ENCODE results near the gene DNMT3B. TPM values are rescaled to one million over a fixed set of nuclear protein-coding genes. Genes with fewer than 3 reads are reported as not detected.

The DNMT3B gene
- total RNA-seq, 4 donors from 2014 or later, result 0.47 to 2.3 (median 0.81) TPM; not detected in 1

DNA sequence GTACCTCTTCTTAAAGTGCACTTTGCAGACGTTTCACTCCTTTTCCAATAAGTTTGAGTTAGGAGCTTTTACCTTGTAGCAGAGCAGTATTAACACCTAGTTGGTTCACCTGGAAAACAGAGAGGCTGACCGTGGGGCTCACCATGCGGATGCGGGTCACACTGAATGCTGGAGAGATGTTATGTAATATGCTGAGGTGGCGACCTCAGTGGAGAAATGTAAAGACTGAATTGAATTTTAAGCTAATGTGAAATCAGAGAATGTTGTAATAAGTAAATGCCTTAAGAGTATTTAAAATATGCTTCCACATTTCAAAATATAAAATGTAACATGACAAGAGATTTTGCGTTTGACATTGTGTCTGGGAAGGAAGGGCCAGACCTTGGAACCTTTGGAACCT, 86.7 kb downstream of the DNMT3B start:
- 78 to 80% methylated on average over 5 to 6 of the region's 6 CpGs for WGBS, 2 donors (ENCODE audit: low coverage in 1 of 2)
- no peak for ATAC-seq
- peaks cover 0 to 86% of the 10 kb centered on the region in 2 donors for H3K36me3 ChIP-seq

DNA sequence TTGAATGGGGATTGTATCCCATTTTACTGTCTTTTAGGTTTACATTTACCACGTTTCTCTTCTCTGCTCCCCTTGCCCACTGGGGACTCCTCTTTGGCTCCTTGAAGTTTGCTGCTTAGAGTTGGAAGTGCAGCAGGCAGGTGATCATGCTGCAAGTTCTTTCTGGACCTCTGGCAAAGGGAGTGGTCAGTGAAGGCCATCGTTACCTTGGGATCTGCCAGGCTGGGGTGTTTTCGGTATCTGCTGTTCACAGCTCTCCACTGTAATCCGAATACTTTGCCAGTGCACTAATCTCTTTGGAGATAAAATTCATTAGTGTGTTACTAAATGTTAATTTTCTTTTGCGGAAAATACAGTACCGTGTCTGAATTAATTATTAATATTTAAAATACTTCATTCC, 87.4 kb downstream of the DNMT3B start:
- no peaks in the 10 kb centered on the region for H3K9me3 ChIP-seq
- H3K27ac ChIP-seq, result no peak overlapping the region
- peaks cover 0 to 4% (median 0%) of the 10 kb centered on the region in 3 donors for H3K4me1 ChIP-seq
- 80 to 85% methylated on average over 5 to 6 of the region's 6 CpGs for WGBS, 2 donors (ENCODE audit: low coverage in 1 of 2)
- no peak overlapping the region for H3K4me3 ChIP-seq
- H3K27me3 ChIP-seq, result no peaks in the 10 kb centered on the region
- TF ChIP-seq EP300 (IDR thresholded peaks at IDR 0.05) (no peak), POLR2A (IDR thresholded peaks at IDR 0.05) (no peak), POLR2AphosphoS5 (IDR thresholded peaks at IDR 0.05) (no peak)
- TF ChIP-seq, protein P1, sequence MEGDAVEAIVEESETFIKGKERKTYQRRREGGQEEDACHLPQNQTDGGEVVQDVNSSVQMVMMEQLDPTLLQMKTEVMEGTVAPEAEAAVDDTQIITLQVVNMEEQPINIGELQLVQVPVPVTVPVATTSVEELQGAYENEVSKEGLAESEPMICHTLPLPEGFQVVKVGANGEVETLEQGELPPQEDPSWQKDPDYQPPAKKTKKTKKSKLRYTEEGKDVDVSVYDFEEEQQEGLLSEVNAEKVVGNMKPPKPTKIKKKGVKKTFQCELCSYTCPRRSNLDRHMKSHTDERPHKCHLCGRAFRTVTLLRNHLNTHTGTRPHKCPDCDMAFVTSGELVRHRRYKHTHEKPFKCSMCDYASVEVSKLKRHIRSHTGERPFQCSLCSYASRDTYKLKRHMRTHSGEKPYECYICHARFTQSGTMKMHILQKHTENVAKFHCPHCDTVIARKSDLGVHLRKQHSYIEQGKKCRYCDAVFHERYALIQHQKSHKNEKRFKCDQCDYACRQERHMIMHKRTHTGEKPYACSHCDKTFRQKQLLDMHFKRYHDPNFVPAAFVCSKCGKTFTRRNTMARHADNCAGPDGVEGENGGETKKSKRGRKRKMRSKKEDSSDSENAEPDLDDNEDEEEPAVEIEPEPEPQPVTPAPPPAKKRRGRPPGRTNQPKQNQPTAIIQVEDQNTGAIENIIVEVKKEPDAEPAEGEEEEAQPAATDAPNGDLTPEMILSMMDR (IDR thresholded peaks at IDR 0.05), result no peak
- peaks cover 0 to 92% of the 10 kb centered on the region in 2 donors for H3K36me3 ChIP-seq
- ATAC-seq, result no peak

More for the DNA sequence above, 86.7 kb downstream of the DNMT3B start:
- Histone ChIP-seq H3K27ac (no peak overlapping the region), H3K9me3 (no peaks in the 10 kb centered on the region), H3K4me1 (peaks cover 0 to 4% (median 0%) of the 10 kb centered on the region in 3 donors), H3K4me3 (no peak overlapping the region), H3K27me3 (no peaks in the 10 kb centered on the region)
- no peak for TF ChIP-seq EP300 (IDR thresholded peaks at IDR 0.05)
- TF ChIP-seq POLR2AphosphoS5 (IDR thresholded peaks at IDR 0.05), result no peak
- TF ChIP-seq POLR2A (IDR thresholded peaks at IDR 0.05), result no peak
- TF ChIP-seq, protein P1 (IDR thresholded peaks at IDR 0.05), result no peak

DNA sequence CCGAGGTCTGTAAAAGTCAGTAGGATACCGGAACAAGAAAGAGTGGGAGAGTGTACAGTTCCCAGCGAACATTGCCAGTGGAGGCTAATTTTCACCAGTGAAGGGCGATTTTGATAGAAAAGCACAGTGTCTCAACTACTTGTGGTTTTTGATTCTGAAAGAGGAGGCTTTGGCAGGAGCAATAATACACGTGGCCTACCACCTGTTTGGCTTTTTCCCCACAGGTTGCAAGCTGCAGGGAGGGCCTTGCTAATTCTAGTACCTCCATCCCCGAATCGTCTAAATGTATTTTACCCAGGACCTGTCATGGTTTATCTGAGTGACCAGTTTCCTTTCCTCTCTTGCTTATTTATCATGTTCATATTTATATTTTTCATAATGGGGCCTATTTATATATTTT, 93.2 kb downstream of the DNMT3B start:
- H3K27ac ChIP-seq, result no peak overlapping the region
- no peak for TF ChIP-seq POLR2A (IDR thresholded peaks at IDR 0.05)
- no peak for TF ChIP-seq POLR2AphosphoS5 (IDR thresholded peaks at IDR 0.05)
- TF ChIP-seq EP300 (IDR thresholded peaks at IDR 0.05), result no peak
- TF ChIP-seq, protein P1 (IDR thresholded peaks at IDR 0.05), result no peak
- no peaks in the 10 kb centered on the region for H3K27me3 ChIP-seq
- no peak for ATAC-seq
- 84 to 90% methylated on average over 2 to 7 of the region's 7 CpGs for WGBS, 2 donors (ENCODE audit: low coverage in 1 of 2)
- H3K9me3 ChIP-seq, result no peaks in the 10 kb centered on the region
- H3K4me3 ChIP-seq, result no peak overlapping the region
- H3K4me1 ChIP-seq, result no peaks in the 10 kb centered on the region
- peaks cover 0 to 76% of the 10 kb centered on the region in 2 donors for H3K36me3 ChIP-seq

DNA sequence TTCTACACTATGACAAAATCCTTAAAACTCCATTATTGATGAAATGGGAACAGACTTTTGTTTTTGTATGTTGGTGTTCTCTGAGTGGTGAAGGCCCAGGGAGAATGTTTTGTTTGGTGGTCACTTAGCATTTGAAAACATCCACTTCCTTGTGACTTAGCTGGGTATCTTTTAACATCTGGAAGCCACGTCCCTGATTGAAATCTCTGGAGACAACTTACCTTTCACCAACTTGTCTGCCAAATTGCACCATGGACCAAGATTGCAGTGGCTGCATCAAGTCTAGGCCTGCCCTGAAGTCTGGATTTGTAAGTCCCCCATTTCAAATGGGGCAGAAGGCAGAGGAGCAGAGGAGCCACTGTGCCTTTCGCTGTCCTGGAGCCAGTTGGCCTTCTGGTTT, 96.0 kb downstream of the DNMT3B start:
- ATAC-seq, result no peak
- WGBS, 2 donors (ENCODE audit: low coverage in 1 of 2), result 57 to 65% methylated on average over 2 of the region's 2 CpGs
- Histone ChIP-seq H3K27ac (no peak overlapping the region), H3K36me3 (peaks cover 0 to 48% of the 10 kb centered on the region in 2 donors), H3K27me3 (no peaks in the 10 kb centered on the region), H3K4me3 (no peak overlapping the region), H3K9me3 (no peaks in the 10 kb centered on the region), H3K4me1 (no peaks in the 10 kb centered on the region)
- TF ChIP-seq EP300 (IDR thresholded peaks at IDR 0.05), result no peak
- TF ChIP-seq POLR2AphosphoS5 (IDR thresholded peaks at IDR 0.05), result no peak
- TF ChIP-seq, protein P1 (IDR thresholded peaks at IDR 0.05), result no peak
- no peak for TF ChIP-seq POLR2A (IDR thresholded peaks at IDR 0.05)

Other genes with a start within 250 kb of the DNMT3B start
- 10 to 100 TPM in 2 of 4 donors, 1 to 10 TPM in 2; 9.0 to 14.7 (median 10.8) TPM for gene NOL4L, start 177.1 kb upstream of the DNMT3B start, total RNA-seq
- under 1 TPM in 1 of 4 donors, not detected in 3; 0.13 TPM for gene C20orf203, start 88.4 kb upstream of the DNMT3B start, total RNA-seq
- gene COMMD7, start 18.9 kb upstream of the DNMT3B start, total RNA-seq, result 10 to 100 TPM; 25.0 to 33.2 (median 30.7) TPM
- gene MAPRE1, start 57.6 kb downstream of the DNMT3B start, total RNA-seq, result 100 to 1,000 TPM; 148 to 158 (median 150) TPM
- gene EFCAB8, start 96.5 kb downstream of the DNMT3B start, total RNA-seq, result under 1 TPM in 2 of 4 donors, not detected in 2; 0.13 to 0.78 TPM
- not detected for gene SUN5, start 242.0 kb downstream of the DNMT3B start, total RNA-seq
- gene BPIFB2, start 245.3 kb downstream of the DNMT3B start, total RNA-seq, result 100 to 1,000 TPM in 1 of 4 donors, under 1 TPM in 2, not detected in 1; 0.13 to 138 (median 0.15) TPM

Data from gastroesophageal sphincter (tissue), 4 donors.